K562 (cell line): ENCODE measurements around the gene CDC14A.

Experiments used
- TF ChIP-seq, protein P1 (sequence below): fragments of 450-650 bp; IDR thresholded peaks from 2 replicates; pipeline ENCODE4 v1.6.1; 2016; ENCODE audit warnings: mild to moderate bottlenecking
- TF ChIP-seq, protein P2 (sequence below): fragments of 450-650 bp; IDR thresholded peaks from one replicate; pipeline ENCODE4 v1.6.1; 2018; ENCODE audit warnings: mild to moderate bottlenecking, moderate library complexity; ENCODE audit not compliant: partially characterized antibody

DNA sequence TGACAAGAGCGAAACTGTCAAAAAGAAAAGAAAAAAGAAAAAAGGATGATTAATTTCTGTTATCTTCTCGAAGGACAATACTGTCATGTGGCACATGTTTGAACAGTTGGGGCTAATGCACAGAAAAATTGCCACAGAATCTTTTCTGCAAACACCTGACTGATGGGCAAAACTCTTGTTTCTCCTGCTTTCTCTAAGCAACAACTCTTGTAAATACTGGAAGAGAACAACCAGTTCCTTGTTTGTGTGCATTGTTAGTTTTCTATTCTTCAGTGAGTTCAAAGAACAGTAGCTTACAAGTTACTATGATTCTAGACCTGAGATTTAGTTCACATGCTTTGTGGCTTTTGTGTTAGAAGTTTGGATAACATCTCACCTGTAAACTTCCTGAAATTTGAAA is 60.7 kb downstream of the CDC14A start:
- TF ChIP-seq, protein P1, sequence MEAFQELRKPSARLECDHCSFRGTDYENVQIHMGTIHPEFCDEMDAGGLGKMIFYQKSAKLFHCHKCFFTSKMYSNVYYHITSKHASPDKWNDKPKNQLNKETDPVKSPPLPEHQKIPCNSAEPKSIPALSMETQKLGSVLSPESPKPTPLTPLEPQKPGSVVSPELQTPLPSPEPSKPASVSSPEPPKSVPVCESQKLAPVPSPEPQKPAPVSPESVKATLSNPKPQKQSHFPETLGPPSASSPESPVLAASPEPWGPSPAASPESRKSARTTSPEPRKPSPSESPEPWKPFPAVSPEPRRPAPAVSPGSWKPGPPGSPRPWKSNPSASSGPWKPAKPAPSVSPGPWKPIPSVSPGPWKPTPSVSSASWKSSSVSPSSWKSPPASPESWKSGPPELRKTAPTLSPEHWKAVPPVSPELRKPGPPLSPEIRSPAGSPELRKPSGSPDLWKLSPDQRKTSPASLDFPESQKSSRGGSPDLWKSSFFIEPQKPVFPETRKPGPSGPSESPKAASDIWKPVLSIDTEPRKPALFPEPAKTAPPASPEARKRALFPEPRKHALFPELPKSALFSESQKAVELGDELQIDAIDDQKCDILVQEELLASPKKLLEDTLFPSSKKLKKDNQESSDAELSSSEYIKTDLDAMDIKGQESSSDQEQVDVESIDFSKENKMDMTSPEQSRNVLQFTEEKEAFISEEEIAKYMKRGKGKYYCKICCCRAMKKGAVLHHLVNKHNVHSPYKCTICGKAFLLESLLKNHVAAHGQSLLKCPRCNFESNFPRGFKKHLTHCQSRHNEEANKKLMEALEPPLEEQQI: no peak
- TF ChIP-seq, protein P2, sequence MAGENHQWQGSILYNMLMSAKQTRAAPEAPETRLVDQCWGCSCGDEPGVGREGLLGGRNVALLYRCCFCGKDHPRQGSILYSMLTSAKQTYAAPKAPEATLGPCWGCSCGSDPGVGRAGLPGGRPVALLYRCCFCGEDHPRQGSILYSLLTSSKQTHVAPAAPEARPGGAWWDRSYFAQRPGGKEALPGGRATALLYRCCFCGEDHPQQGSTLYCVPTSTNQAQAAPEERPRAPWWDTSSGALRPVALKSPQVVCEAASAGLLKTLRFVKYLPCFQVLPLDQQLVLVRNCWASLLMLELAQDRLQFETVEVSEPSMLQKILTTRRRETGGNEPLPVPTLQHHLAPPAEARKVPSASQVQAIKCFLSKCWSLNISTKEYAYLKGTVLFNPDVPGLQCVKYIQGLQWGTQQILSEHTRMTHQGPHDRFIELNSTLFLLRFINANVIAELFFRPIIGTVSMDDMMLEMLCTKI: no peak
